CD4-positive, alpha-beta T cell (primary cell): Measurements from ENCODE around the gene TEX29. TPM values are rescaled to one million over a fixed set of nuclear protein-coding genes. Genes with fewer than 3 reads are reported as not detected.

Experiments used
- ATAC-seq: fragments of 200-7000 bp; cut with Tn5 transposase; one replicate; pipeline ENCODE4 v1.10.0; 2022; ENCODE audit warnings: mild to moderate bottlenecking; ENCODE audit not compliant: poor library complexity
- CTCF ChIA-PET: fragments of 350-600 bp; sonication (Branson Sonifier 250); formaldehyde crosslinking; loops from one replicate; lab custom pipeline; 2021; ENCODE audit warnings: antibody characterized with exemption, inconsistent platforms; lab: Charles Lee
- POLR2A ChIA-PET: fragments of 350-600 bp; sonication (Branson Sonifier 250); formaldehyde crosslinking; loops from one replicate; lab custom pipeline; 2021; ENCODE audit warnings: antibody characterized with exemption, inconsistent platforms; lab: Charles Lee
- DNase-seq, 14 experiments: peaks; one replicate each; pipeline ENCODE4 v3.0.0-alpha.2; 2013 to 2020; ENCODE audit warnings: mixed read lengths in 2 of 14
- H3K27ac ChIP-seq, 2 donors: one replicate each; pipeline versions ENCODE4 v1.5.1 to v1.7.0; 2013; ENCODE audit warnings: low read length in 2 of 2, low read depth in 1 of 2, mild to moderate bottlenecking in 1 of 2
- H3K27me3 ChIP-seq, 2 experiments: 1 replicate in 1 of 2; 2 replicates in 1 of 2; pipeline versions ENCODE4 v1.6.1 to v1.7.0; 2013; ENCODE audit warnings: low read length in 2 of 2, control low read depth in 1 of 2, mild to moderate bottlenecking in 1 of 2, moderate library complexity in 1 of 2; ENCODE audit not compliant: insufficient read depth in 2 of 2, control insufficient read depth in 1 of 2
- H3K36me3 ChIP-seq: one replicate; pipeline ENCODE4 v1.6.1; 2013; ENCODE audit warnings: low read length, control low read depth; ENCODE audit not compliant: insufficient read depth
- H3K4me1 ChIP-seq: one replicate; pipeline ENCODE4 v1.6.1; 2013; ENCODE audit warnings: low read length, control low read depth; ENCODE audit not compliant: insufficient read depth
- H3K4me3 ChIP-seq: one replicate; pipeline ENCODE4 v1.5.1; 2013; ENCODE audit warnings: mild to moderate bottlenecking, low read length, moderate library complexity
- H3K9me3 ChIP-seq, 2 experiments: 1 replicate in 1 of 2; 2 replicates in 1 of 2; pipeline versions ENCODE4 v1.6.1 to v1.7.0; 2013; ENCODE audit warnings: low read length in 2 of 2, mild to moderate bottlenecking in 2 of 2, control low read depth in 1 of 2, moderate library complexity in 1 of 2; ENCODE audit not compliant: control insufficient read depth in 1 of 2, insufficient read depth in 1 of 2
- H3K27ac Mint-ChIP-seq: one replicate; pipeline ENCODE4 v1.8.0; 2020; ENCODE audit warnings: mixed read lengths
- H3K27me3 Mint-ChIP-seq: one replicate; pipeline ENCODE4 v1.8.0; 2021; ENCODE audit warnings: mixed read lengths
- H3K36me3 Mint-ChIP-seq: one replicate; pipeline ENCODE4 v1.8.0; 2021; ENCODE audit warnings: low read depth, mixed read lengths
- H3K4me1 Mint-ChIP-seq: one replicate; pipeline ENCODE4 v1.8.0; 2021; ENCODE audit warnings: low read depth, mixed read lengths
- H3K4me3 Mint-ChIP-seq: one replicate; pipeline ENCODE4 v1.8.0; 2020; ENCODE audit warnings: mild to moderate bottlenecking, mixed read lengths
- H3K9me3 Mint-ChIP-seq: one replicate; pipeline ENCODE4 v1.8.0; 2020; ENCODE audit warnings: mixed read lengths
- CTCF ChIP-seq: fragments of 200-600 bp; IDR thresholded peaks from one replicate; pipeline ENCODE4 v1.8.0; 2022; ENCODE audit warnings: antibody characterized with exemption, mild to moderate bottlenecking
- intact Hi-C, 2 experiments: fragments of 100-400 bp; cut with DNase I in 1 of 2; cut with micrococcal nuclease in 1 of 2; formaldehyde crosslinking; loops; one replicate each; pipeline versions ENCODE4 v1.15.1 to v1.9.0; 2023 to 2025; cut with DNase I, micrococcal nuclease
- total RNA-seq, 174 experiments: library from RNA in 2 of 174; stranded (reverse) in 2 of 174; gene quantifications; one replicate each; pipeline ENCODE4 v1.2.3 and lab custom pipeline; 2021 to 2026

Gene TEX29
- total RNA-seq, 2 experiments from 2014 or later, result 0.52 to 1.0 TPM

- peaks cover 27% of the 10 kb centered on the region for H3K36me3 Mint-ChIP-seq
- Histone ChIP-seq H3K4me1 (no peaks in the 10 kb centered on the region), H3K27ac (no peak overlapping the region), H3K9me3 (peaks cover 0 to 22% of the 10 kb centered on the region in 2 experiments), H3K36me3 (no peaks in the 10 kb centered on the region), H3K27me3 (no peaks in the 10 kb centered on the region), H3K4me3 (no peak overlapping the region)
- no peak for TF ChIP-seq CTCF
- no peak overlapping the region for H3K27ac Mint-ChIP-seq
- peaks cover 3% of the 10 kb centered on the region for H3K9me3 Mint-ChIP-seq
- intact Hi-C loops, result no loop called here
- ChIA-PET CTCF (no interaction called here), POLR2A (no interaction called here)
- no peak for DNase-seq
- no peak for ATAC-seq
- H3K27me3 Mint-ChIP-seq, result no peaks in the 10 kb centered on the region
- no peaks in the 10 kb centered on the region for H3K4me1 Mint-ChIP-seq
- H3K4me3 Mint-ChIP-seq, result no peak overlapping the region
These were observed 17.3 kb downstream of the TEX29 start for GRCh38 chr13:111337741-111338140.

GRCh38 chr13:111338841-111339240 is 18.4 kb downstream of the TEX29 start:
- POLR2A ChIA-PET, result no interaction called here
- H3K36me3 Mint-ChIP-seq, result peaks cover 27% of the 10 kb centered on the region

GRCh38 chr13:111339366-111340143 is 19.1 kb downstream of the TEX29 start:
- Mint-ChIP-seq H3K9me3 (no peaks in the 10 kb centered on the region), H3K27ac (no peak overlapping the region), H3K36me3 (peaks cover 27% of the 10 kb centered on the region), H3K4me3 (no peak overlapping the region), H3K27me3 (no peaks in the 10 kb centered on the region), H3K4me1 (no peaks in the 10 kb centered on the region)
- Histone ChIP-seq H3K9me3 (peaks cover 0 to 21% of the 10 kb centered on the region in 2 experiments), H3K27me3 (no peaks in the 10 kb centered on the region), H3K36me3 (no peaks in the 10 kb centered on the region), H3K4me1 (no peaks in the 10 kb centered on the region), H3K27ac (no peak overlapping the region), H3K4me3 (no peak overlapping the region)
- DNase-seq (no peak), ATAC-seq (no peak)
- CTCF ChIA-PET, result no interaction called here
- no peak for TF ChIP-seq CTCF
- POLR2A ChIA-PET, result no interaction called here
- intact Hi-C loops, result no loop called here

More at GRCh38 chr13:111338841-111339240, 18.4 kb downstream of the TEX29 start:
- no peak for TF ChIP-seq CTCF
- Histone ChIP-seq H3K4me3 (no peak overlapping the region), H3K27ac (no peak overlapping the region), H3K9me3 (peaks cover 0 to 22% of the 10 kb centered on the region in 2 experiments), H3K27me3 (no peaks in the 10 kb centered on the region), H3K36me3 (no peaks in the 10 kb centered on the region), H3K4me1 (no peaks in the 10 kb centered on the region)
- ATAC-seq, result no peak
- CTCF ChIA-PET, result no interaction called here
- Mint-ChIP-seq H3K4me1 (no peaks in the 10 kb centered on the region), H3K27me3 (no peaks in the 10 kb centered on the region), H3K4me3 (no peak overlapping the region), H3K27ac (no peak overlapping the region), H3K9me3 (no peaks in the 10 kb centered on the region)
- DNase-seq, result no peak
- intact Hi-C loops, result no loop called here
